Activated T-cell treated with anti-CD3 and anti-CD28 coated beads, Interleukin-2, amount 50 U/mL, for 72 hours (primary cell): Measurements from ENCODE around the gene RFT1. TPM values are rescaled to one million over a fixed set of nuclear protein-coding genes. Genes with fewer than 3 reads are reported as not detected.

Experiments
- ATAC-seq, 2 donors: fragments of 150-1000 bp; cut with Tn5 transposase; replicated peaks in 1 of 2; 2 replicates each; pipeline ENCODE4 v1.10.0; 2021; ENCODE audit warnings: moderate library complexity in 2 of 2, mild to moderate bottlenecking in 1 of 2
- DNase-seq, 2 donors: peaks; one replicate each; pipeline ENCODE4 v3.0.0; 2021 to 2022; ENCODE audit warnings: mixed read lengths in 1 of 2
- H3K27ac Mint-ChIP-seq: one replicate; pipeline ENCODE4 v1.8.0; 2022; ENCODE audit warnings: mild to moderate bottlenecking, moderate library complexity, mixed read lengths
- H3K27me3 Mint-ChIP-seq: one replicate; pipeline ENCODE4 v1.8.0; 2022; ENCODE audit warnings: low read depth, mixed read lengths
- H3K36me3 Mint-ChIP-seq, 2 donors: one replicate each; pipeline ENCODE4 v1.8.0; 2022; ENCODE audit warnings: mixed read lengths in 2 of 2, mild to moderate bottlenecking in 1 of 2; ENCODE audit not compliant: insufficient read depth in 2 of 2
- H3K4me1 Mint-ChIP-seq: one replicate; pipeline ENCODE4 v1.8.0; 2022; ENCODE audit warnings: low read depth, mixed read lengths
- H3K4me3 Mint-ChIP-seq, 2 donors: one replicate each; pipeline ENCODE4 v1.8.0; 2022; ENCODE audit warnings: mild to moderate bottlenecking in 2 of 2, mixed read lengths in 2 of 2, moderate library complexity in 2 of 2
- H3K9me3 Mint-ChIP-seq, 2 donors: one replicate each; pipeline ENCODE4 v1.8.0; 2022; ENCODE audit warnings: mixed read lengths in 2 of 2
- total RNA-seq, 2 donors: library from RNA; stranded (reverse); gene quantifications; one replicate each; pipeline ENCODE4 v1.2.3, GENCODE V29; 2022

RFT1 gene
- total RNA-seq, 2 donors from 2014 or later, result 26.6 to 29.9 TPM

- Mint-ChIP-seq H3K9me3 (no peaks in the 10 kb centered on the region), H3K36me3 (peaks cover 4 to 5% of the 10 kb centered on the region in 2 donors), H3K4me1 (peaks cover 65% of the 10 kb centered on the region), H3K4me3 (peak overlapping the region; percentile 94 to 99), H3K27ac (peak overlapping the region; percentile 97), H3K27me3 (peaks cover 12% of the 10 kb centered on the region)
- no peak for DNase-seq
- ATAC-seq, result no peak
These were observed 86.5 kb downstream of the RFT1 start for GRCh38 chr3:53043738-53044137.

- H3K4me1 Mint-ChIP-seq, result peaks cover 74% of the 10 kb centered on the region
- no peak for DNase-seq
- H3K4me3 Mint-ChIP-seq, result peak overlapping the region in 1 of 2 donors; percentile 99
- peaks cover 7% of the 10 kb centered on the region for H3K27me3 Mint-ChIP-seq
- H3K27ac Mint-ChIP-seq, result no peak overlapping the region
- no peaks in the 10 kb centered on the region for H3K9me3 Mint-ChIP-seq
- peaks cover 4 to 5% of the 10 kb centered on the region in 2 donors for H3K36me3 Mint-ChIP-seq
- ATAC-seq, result no peak
These were observed 87.6 kb downstream of the RFT1 start for GRCh38 chr3:53042651-53043050.

- Mint-ChIP-seq H3K4me3 (peak overlapping the region in 1 of 2 donors; percentile 57), H3K27me3 (no peaks in the 10 kb centered on the region), H3K4me1 (peaks cover 77% of the 10 kb centered on the region), H3K27ac (peak overlapping the region; percentile 47), H3K36me3 (peaks cover 0 to 4% of the 10 kb centered on the region in 2 donors), H3K9me3 (no peaks in the 10 kb centered on the region)
- no peak for DNase-seq
- peak; percentile 25 to 42 for ATAC-seq
These were observed 89.8 kb downstream of the RFT1 start for GRCh38 chr3:53040351-53040820.

GRCh38 chr3:53039376-53039752 is 90.9 kb downstream of the RFT1 start:
- H3K36me3 Mint-ChIP-seq, result no peaks in the 10 kb centered on the region
- peak overlapping the region; percentile 5 for H3K27ac Mint-ChIP-seq
- no peak for ATAC-seq
- no peaks in the 10 kb centered on the region for H3K9me3 Mint-ChIP-seq
- H3K4me1 Mint-ChIP-seq, result peaks cover 74% of the 10 kb centered on the region
- no peaks in the 10 kb centered on the region for H3K27me3 Mint-ChIP-seq
- H3K4me3 Mint-ChIP-seq, result peak overlapping the region in 1 of 2 donors; percentile 0
- DNase-seq, result no peak

GRCh38 chr3:53038679-53039375 is 91.4 kb downstream of the RFT1 start:
- ATAC-seq, result peak in 1 of 2 donors; percentile 35
- no peaks in the 10 kb centered on the region for H3K9me3 Mint-ChIP-seq
- no peak for DNase-seq
- H3K4me3 Mint-ChIP-seq, result peak overlapping the region in 1 of 2 donors; percentile 72
- peaks cover 69% of the 10 kb centered on the region for H3K4me1 Mint-ChIP-seq
- no peaks in the 10 kb centered on the region for H3K36me3 Mint-ChIP-seq
- H3K27me3 Mint-ChIP-seq, result no peaks in the 10 kb centered on the region
- peak overlapping the region; percentile 56 for H3K27ac Mint-ChIP-seq

Other genes with a start within 250 kb of the RFT1 start
- gene STIMATE, start 232.9 kb downstream of the RFT1 start, total RNA-seq, result 10 to 100 TPM; 34.4 to 40.8 TPM
- gene SFMBT1, start 84.4 kb downstream of the RFT1 start, total RNA-seq, result 10 to 100 TPM; 24.9 to 26.3 TPM
- gene PRKCD, start 30.8 kb upstream of the RFT1 start, total RNA-seq, result 10 to 100 TPM; 24.2 to 27.2 TPM
- gene TKT, start 125.6 kb upstream of the RFT1 start, total RNA-seq, result 100 to 1,000 TPM; 252 to 274 TPM
- gene DCP1A, start 217.1 kb upstream of the RFT1 start, total RNA-seq, result 10 to 100 TPM; 47.1 to 51.3 TPM